Measurements from ENCODE around the gene TMEM37.

TMEM37 gene

DNA sequence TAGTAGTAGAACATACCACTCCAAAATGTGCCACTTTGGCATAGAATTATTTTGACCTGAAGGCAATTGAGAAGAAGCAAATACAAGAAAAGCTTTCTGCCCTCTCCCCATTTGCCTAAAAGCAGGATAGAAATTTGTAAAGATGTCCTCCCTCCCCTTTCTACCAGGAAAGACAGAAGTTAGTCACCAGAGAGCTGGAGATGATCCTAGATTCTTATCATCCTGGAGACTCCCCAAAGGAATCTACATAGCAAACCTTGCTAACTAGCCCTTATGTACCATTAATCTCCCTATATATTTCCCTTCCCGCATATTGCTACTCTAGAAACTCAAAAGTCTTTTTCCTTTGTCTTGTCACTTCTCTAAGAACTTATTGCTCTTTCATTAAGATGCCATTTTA lies 12.6 kb upstream of the TMEM37 start:
- FAIRE-seq: no peak

GRCh38 chr2:119419803-119420508 lies 11.7 kb upstream of the TMEM37 start:
- no peak for FAIRE-seq

DNA sequence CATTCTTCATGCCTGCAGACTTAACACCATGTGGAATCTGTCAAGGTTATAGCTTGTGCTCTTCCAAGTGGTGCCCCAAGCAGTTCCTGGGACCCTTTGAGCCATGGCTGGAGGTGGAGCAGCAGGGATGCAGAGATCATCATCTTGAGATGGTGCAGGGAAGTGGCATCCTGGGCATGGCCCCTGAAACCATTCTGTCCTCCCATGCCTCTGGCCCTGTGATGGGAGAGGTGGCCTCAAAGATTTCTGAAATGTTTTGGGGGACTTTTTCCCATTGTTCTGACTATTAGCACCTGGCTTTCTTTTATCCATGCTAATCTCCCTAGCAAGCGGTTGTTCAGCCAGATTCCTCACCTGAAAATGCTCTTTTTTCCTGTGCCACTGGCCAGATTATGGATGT lies 10.3 kb upstream of the TMEM37 start:
- no peak for FAIRE-seq

DNA sequence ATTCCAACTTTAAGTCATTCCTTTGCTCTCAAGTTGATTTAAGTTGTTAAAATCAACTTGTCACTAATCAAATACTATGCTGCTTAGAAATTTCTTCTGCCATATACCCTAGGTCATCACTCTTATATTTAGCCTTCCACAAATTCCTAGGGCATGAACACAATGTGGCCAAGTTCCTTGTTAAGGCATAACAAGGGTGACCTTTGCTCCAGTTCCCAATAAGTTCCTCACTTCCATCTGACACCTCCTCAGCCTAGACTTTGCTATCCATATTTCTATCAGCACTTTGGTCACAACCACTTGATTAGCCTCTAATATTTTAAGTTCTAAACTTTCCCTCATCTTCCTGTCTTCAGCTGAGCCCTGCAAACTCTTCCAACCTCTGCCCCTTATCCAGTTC lies 9.9 kb upstream of the TMEM37 start:
- FAIRE-seq: no peak

GRCh38 chr2:119422360-119423107 lies 9.1 kb upstream of the TMEM37 start:
- FAIRE-seq: no peak

DNA sequence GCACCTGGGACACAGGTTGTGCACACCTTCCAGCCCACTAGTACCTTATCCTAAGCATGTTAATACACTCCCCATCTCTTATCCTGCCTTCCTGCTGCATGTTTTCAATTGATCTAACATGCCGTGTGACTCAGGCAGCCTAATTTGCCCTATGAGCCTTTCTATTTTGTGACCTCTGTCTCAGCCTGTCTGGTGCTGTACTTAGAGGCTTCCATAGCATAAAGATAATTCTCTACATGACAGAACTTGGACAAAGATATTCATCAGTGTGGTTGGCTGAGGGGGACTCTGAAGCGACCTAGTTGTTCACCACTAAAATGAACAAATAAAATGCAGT lies 8.6 kb upstream of the TMEM37 start:
- FAIRE-seq: no peak

GRCh38 chr2:119423811-119424210 lies 7.8 kb upstream of the TMEM37 start:
- FAIRE-seq: no peak

DNA sequence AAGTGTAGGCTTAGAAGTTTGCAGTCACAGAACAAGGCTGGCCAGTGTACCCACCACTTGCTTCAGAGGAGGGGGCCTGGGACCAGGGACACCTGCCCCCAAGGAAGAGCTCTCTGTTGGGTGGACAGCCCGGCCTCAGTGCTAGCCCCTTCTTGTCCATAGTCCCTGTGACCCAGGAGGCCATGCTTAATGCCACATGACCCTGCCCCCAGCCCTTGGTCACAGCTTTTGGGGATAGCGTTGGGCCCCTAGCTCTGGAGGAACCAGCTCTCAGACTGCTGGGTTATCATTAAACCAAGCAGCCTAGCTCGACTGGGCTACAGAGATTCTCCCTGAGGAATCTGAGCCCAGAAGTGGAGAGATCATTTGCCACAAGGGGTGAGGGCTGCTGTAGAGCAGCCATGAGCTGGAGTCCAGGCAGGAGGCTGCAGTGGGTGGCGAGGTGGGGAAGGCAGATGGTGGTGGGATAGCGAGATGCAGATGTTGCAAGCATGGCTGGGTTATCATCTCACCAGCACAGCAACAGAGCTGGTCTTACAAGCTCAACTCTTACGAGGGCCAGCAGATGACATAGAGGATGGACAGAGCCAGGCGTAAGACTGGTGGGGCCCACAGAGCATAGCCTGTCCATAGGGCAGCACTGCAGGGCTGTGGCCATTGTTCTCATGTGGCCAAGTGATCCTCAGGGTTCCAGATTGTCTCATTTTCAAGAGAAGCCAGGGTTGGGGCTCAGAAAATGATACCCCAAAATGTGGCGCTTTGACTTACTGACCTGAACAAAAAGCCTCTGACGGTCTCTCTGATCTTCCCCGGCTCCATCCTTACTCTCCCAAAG lies 7.2 kb upstream of the TMEM37 start:
- no peak for FAIRE-seq

DNA sequence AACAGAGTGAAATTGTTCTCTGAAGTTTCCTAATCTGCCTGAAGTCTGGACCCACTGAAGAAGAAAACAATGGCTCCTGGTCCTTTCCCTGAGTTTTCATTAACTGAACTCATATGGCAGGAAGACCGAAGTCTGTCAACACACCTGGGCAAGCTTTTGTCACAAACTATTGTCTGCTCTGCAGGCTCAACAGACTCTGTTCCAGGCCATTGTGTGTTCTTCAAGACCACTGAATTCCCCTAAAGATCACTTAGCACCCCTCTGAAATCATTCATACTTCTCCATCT lies 6.6 kb upstream of the TMEM37 start:
- FAIRE-seq: no peak

DNA sequence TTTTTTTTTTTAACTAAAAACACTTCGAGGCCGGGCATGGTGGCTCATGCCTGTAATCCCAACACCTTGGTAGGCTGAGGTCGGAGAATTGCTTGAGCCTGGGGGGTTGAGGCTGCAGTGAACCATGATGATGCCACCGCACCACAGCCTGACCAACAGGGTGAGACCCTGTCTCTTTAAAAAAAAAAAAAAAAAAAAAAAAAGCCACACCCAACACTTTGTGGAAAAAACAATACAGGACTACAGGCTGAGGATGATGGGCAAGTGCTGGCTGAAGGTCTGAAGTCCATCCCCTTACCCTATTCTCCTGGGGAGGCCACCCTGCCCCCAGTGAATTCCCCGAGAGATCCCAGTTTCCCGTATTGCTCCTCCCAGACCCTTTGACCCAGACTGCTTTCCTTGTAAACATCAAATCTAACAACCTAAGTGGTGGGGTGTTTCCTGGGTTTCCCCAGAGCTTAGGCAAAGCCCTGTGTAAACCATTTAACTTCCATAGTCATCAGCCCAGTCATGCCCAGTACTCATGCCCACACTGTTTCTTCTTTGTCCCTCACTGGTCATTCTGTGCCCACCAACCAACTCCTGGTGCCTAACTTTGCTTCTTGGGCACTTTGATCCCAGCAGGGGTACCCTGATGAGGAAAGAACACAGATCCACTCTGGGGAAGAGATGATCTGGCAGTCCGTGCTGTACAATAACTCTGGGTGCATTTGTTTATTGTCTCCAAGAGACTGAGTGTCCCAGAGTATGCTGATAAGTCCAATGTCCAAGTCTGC lies 5.8 kb upstream of the TMEM37 start:
- no peak for FAIRE-seq

DNA sequence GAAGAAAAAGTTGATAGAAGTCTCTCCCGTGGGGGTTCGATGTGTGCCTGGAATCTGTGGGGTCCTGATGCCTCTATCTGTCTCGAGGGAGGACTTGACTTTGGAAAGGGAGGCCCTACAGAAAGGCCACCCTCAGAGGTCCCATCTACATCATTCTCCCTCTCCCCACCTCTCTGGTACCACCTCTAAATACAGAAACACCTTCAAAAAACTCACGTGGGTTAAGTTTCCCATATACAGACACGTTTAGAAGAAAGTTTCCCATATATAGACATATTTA lies 5.3 kb upstream of the TMEM37 start:
- FAIRE-seq: no peak

- no peak for FAIRE-seq
Observed at GRCh38 chr2:119426801-119427395, 4.8 kb upstream of the TMEM37 start.

- FAIRE-seq: no peak
Observed at GRCh38 chr2:119427756-119428155, 3.9 kb upstream of the TMEM37 start.

GRCh38 chr2:119428488-119429224 lies 3.0 kb upstream of the TMEM37 start:
- FAIRE-seq: no peak

DNA sequence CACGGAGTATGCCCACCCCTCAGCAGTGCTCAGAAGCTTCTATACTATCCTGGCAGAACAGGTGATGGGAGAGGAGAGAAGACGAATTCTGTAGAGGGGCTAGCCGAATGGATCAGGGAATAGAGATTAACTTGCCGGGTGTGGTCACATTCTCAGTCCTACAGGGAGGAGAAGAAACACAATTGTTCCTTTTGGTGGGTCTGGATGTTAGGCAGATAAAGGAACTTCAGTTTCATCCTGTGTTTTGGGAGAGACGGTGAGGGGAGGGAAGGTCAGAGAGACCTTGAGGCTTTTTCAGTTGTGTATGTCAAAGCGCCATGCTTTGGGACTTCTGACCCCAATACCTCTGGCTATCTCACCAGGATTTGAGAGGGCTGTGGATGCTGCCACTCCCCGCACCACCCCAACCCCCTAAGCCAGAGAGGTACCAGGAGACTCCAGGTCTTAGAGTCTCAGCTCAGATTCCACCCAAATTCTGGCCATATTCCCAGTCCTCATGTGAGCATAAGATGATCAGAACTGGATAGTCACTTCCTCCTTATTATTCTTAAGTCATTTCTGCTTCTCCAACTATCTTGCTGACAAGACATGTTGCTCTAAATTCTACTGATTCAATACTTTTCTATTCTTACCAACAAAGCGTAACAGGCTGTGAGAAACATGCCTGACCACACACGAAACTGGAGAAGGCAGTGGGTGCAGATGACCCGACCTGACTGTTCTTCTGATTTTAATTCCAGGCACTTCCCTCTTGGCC lies 2.3 kb upstream of the TMEM37 start:
- FAIRE-seq: no peak

DNA sequence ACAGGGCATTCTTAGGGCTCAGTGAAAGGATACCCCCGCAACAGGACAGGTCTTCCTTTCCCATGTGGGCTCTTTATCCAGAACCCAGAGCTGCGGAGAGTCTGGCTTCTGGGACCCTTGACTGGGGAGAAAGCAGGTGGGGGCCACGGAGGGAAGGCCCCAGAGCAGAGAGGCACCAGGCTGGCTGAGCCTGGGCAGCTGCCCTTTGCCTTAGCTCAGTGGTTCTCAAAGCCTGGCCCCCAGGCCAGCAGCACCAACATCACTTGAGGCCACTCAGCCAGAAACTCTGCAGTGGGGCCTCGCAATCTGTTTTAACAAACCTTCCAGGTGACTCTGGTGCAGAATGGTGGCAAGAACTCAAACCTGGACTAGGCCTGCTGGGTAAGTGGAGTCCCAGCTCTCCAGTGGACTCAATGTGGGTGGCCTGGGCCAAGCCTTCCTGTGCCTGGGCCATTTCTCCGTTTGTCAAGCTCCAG lies 1.6 kb upstream of the TMEM37 start:
- no peak for FAIRE-seq

DNA sequence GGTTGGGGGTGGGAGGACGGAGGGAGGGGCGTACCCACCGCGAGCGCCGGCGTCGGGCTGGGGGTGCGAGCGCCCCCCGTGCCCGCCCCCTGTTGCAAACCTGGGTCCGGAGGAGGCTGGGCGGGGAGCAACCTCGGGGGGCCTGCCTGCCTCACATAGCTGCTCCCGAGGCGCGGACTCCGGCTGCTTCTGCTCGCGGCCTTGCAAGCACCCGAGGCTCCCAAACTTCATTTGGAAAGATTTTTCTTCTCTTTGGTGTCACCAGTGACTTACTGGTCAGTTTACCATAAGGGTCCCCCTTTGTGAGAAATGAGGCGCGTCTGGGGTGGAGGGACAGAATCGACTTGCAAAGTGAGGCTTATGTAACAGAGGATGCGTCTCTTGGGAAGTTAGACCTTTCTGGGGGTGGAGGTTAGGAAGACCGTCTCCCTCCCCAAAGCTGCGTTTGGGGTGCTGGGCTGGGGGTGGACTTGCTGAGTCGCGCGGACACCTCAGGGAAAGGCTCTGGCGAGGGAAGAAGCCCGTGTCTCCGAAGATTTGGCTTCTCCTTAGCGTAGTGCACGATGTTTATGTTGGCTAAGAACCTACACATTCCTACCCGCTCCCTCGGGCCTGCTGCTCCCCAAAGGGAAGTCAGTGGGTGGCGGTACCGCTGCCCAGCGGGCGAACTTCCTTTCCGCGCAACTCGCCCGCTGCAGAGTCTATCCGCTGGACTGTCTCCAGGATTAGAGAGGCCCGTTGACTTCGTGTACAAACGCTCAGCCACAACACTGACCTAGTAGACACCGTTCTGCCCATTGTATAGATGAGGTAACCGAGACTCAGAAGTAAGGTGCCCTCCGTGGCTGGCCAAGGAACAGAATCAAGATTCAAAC lies 559 bp downstream of the TMEM37 start:
- no peak for FAIRE-seq

- FAIRE-seq: no peak
Observed at GRCh38 chr2:119432851-119433522, 1.3 kb downstream of the TMEM37 start.

GRCh38 chr2:119433636-119434327 lies 2.1 kb downstream of the TMEM37 start:
- no peak for FAIRE-seq
